ENCODE results near the gene GAN.

Gene GAN

DNA sequence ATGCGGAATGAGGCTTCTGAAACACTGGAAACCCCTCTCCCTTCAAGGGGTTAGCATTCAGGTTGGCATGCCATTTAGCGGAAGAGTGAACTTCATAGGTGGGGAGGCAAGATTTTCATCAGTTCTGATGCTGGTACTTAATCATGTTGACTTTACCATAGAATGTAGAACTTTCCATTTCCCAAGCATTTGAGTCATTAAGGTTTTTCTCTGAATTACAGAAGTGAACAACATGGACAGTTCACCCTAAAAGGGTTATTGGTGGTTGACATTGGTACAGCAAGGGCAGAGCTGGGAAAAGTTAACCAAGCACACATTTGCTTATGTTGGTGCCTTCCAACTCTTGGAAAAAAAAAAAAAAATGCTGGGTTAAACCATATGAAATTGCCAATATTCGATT, 39.1 kb downstream of the GAN start:
- no peak overlapping the region for H3K27ac ChIP-seq (ENCODE audit: low read length)
- no peaks in the 10 kb centered on the region for H3K4me1 ChIP-seq (ENCODE audit: low read length)
- DNase-seq: no peak
- H3K9me2 ChIP-seq (replicated peaks; ENCODE audit: insufficient read depth, low read length): no peaks in the 10 kb centered on the region
- H4K20me1 ChIP-seq (ENCODE audit: insufficient read depth, low read length): no peaks in the 10 kb centered on the region
- H3F3A ChIP-seq (ENCODE audit: insufficient read depth, low read length): no peaks in the 10 kb centered on the region
- H3K4me3 ChIP-seq (ENCODE audit: low read length): no peak overlapping the region
- no peaks in the 10 kb centered on the region for H3K9me3 ChIP-seq (replicated peaks; ENCODE audit: insufficient read depth, low read length)
- TF ChIP-seq, protein P1, sequence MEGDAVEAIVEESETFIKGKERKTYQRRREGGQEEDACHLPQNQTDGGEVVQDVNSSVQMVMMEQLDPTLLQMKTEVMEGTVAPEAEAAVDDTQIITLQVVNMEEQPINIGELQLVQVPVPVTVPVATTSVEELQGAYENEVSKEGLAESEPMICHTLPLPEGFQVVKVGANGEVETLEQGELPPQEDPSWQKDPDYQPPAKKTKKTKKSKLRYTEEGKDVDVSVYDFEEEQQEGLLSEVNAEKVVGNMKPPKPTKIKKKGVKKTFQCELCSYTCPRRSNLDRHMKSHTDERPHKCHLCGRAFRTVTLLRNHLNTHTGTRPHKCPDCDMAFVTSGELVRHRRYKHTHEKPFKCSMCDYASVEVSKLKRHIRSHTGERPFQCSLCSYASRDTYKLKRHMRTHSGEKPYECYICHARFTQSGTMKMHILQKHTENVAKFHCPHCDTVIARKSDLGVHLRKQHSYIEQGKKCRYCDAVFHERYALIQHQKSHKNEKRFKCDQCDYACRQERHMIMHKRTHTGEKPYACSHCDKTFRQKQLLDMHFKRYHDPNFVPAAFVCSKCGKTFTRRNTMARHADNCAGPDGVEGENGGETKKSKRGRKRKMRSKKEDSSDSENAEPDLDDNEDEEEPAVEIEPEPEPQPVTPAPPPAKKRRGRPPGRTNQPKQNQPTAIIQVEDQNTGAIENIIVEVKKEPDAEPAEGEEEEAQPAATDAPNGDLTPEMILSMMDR (IDR thresholded peaks at IDR 0.05; ENCODE audit: low read length): no peak
- H3K36me3 ChIP-seq (replicated peaks; ENCODE audit: insufficient read depth, low read length): no peaks in the 10 kb centered on the region
- no peak overlapping the region for H2AFZ ChIP-seq (ENCODE audit: low read length)
- no peak overlapping the region for H3K4me2 ChIP-seq (ENCODE audit: low read depth, low read length)
- H3K27me3 ChIP-seq (replicated peaks; ENCODE audit: insufficient read depth, low read length): no peaks in the 10 kb centered on the region
- H3K9ac ChIP-seq (ENCODE audit: low read length): no peak overlapping the region
- no peaks in the 10 kb centered on the region for H3K79me2 ChIP-seq (ENCODE audit: low read length)

DNA sequence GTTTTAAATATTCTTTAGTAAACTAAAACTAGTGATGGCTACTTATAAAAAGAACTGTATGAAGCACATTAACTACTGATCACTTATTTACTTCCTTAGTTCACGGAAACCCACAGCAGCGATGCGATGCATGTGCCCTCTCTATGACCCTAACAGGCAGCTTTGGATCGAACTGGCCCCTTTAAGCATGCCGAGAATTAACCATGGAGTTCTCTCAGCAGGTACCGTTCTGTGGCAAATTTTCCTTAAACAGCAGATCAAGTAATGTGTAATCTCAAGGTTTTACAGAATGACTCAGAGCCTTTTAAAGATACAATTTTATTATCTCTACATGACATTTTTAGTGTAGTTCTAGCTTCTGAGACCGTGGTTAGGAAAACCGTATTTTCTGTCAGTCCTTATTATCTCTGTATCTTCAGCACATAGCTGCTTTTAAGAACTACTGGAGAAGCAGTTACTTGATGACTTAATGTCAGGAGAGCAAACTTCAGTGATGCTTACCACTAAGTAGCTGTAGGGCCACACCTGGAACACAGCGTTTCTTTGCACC, 43.0 kb downstream of the GAN start:
- H2AFZ ChIP-seq (ENCODE audit: low read length): no peak overlapping the region
- no peak overlapping the region for H3K4me2 ChIP-seq (ENCODE audit: low read depth, low read length)
- H3K9me3 ChIP-seq (replicated peaks; ENCODE audit: insufficient read depth, low read length): no peaks in the 10 kb centered on the region
- no peaks in the 10 kb centered on the region for H4K20me1 ChIP-seq (ENCODE audit: insufficient read depth, low read length)
- no peak for DNase-seq
- H3K4me1 ChIP-seq (ENCODE audit: low read length): no peaks in the 10 kb centered on the region
- H3K9ac ChIP-seq (ENCODE audit: low read length): no peak overlapping the region
- H3K4me3 ChIP-seq (ENCODE audit: low read length): no peak overlapping the region
- H3K36me3 ChIP-seq (replicated peaks; ENCODE audit: insufficient read depth, low read length): no peaks in the 10 kb centered on the region
- no peaks in the 10 kb centered on the region for H3K9me2 ChIP-seq (replicated peaks; ENCODE audit: insufficient read depth, low read length)
- no peaks in the 10 kb centered on the region for H3F3A ChIP-seq (ENCODE audit: insufficient read depth, low read length)
- H3K27me3 ChIP-seq (replicated peaks; ENCODE audit: insufficient read depth, low read length): no peaks in the 10 kb centered on the region
- no peaks in the 10 kb centered on the region for H3K79me2 ChIP-seq (ENCODE audit: low read length)
- H3K27ac ChIP-seq (ENCODE audit: low read length): no peak overlapping the region
- no peak for TF ChIP-seq EZH2 (optimal IDR thresholded peaks at IDR 0.05; ENCODE audit: low read depth, low read length)
- TF ChIP-seq EZH2phosphoT487 (IDR thresholded peaks at IDR 0.05; ENCODE audit: low read length): no peak
- TF ChIP-seq, protein P1 (IDR thresholded peaks at IDR 0.05; ENCODE audit: low read length): no peak

DNA sequence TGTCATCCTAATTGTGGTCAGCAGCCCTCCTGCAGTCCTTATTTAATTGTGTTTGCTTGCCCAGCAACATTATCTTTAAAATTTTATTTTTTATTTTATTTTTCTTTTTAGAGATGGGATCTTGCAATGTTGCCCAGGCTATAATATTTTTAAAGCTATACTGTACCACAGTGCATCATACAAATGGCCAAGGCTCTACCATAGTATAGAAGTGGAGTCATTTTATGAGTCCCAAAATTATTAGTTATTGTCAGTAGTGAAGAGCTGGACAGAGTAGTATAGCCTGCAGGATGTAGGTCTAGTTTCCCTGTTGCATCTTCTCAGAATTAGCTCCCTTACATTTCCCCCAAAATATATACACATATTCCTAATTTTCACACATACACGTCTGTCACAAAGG, 44.1 kb downstream of the GAN start:
- H2AFZ ChIP-seq (ENCODE audit: low read length): no peak overlapping the region
- no peaks in the 10 kb centered on the region for H3K9me2 ChIP-seq (replicated peaks; ENCODE audit: insufficient read depth, low read length)
- TF ChIP-seq, protein P1 (IDR thresholded peaks at IDR 0.05; ENCODE audit: low read length): no peak
- TF ChIP-seq EZH2 (optimal IDR thresholded peaks at IDR 0.05; ENCODE audit: low read depth, low read length) (no peak), EZH2phosphoT487 (IDR thresholded peaks at IDR 0.05; ENCODE audit: low read length) (no peak)
- no peaks in the 10 kb centered on the region for H3K27me3 ChIP-seq (replicated peaks; ENCODE audit: insufficient read depth, low read length)
- no peaks in the 10 kb centered on the region for H4K20me1 ChIP-seq (ENCODE audit: insufficient read depth, low read length)
- no peak overlapping the region for H3K9ac ChIP-seq (ENCODE audit: low read length)
- no peak overlapping the region for H3K4me2 ChIP-seq (ENCODE audit: low read depth, low read length)
- H3K4me3 ChIP-seq (ENCODE audit: low read length): no peak overlapping the region
- no peak overlapping the region for H3K27ac ChIP-seq (ENCODE audit: low read length)
- H3F3A ChIP-seq (ENCODE audit: insufficient read depth, low read length): no peaks in the 10 kb centered on the region
- no peaks in the 10 kb centered on the region for H3K9me3 ChIP-seq (replicated peaks; ENCODE audit: insufficient read depth, low read length)
- no peaks in the 10 kb centered on the region for H3K36me3 ChIP-seq (replicated peaks; ENCODE audit: insufficient read depth, low read length)
- H3K4me1 ChIP-seq (ENCODE audit: low read length): no peaks in the 10 kb centered on the region
- DNase-seq: no peak
- H3K79me2 ChIP-seq (ENCODE audit: low read length): no peaks in the 10 kb centered on the region

Measured in MM.1S (cell line).